ENCODE results near the gene ABCA10.
"Not testable (repeated sequence)": the region's sequence is repeated elsewhere in the genome, so short reads cannot be mapped to it uniquely, and the experiment has no call there.

The ABCA10 gene

DNA sequence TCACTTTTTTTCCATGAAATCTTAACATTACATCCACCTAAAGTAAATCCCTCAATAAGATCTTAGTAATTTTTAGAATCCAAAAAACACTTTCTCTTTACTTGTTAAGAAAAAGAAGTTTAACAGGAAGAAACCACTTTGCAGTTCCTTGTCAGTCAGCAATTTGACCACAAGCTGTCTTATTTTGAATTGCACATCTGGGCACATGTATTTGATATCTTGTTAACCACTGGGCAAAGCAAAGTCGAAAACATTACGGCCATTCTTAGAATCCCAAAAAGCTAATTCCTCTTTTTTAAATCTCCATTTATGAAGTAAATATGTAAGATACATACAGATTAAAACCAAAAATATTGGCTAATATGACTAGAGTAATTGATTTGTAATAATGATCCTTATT, 1.1 kb downstream of the ABCA10 start:
- no peak for DNase-seq (ENCODE audit: low read depth in 1 of 2, low spot score in 1 of 2)

DNA sequence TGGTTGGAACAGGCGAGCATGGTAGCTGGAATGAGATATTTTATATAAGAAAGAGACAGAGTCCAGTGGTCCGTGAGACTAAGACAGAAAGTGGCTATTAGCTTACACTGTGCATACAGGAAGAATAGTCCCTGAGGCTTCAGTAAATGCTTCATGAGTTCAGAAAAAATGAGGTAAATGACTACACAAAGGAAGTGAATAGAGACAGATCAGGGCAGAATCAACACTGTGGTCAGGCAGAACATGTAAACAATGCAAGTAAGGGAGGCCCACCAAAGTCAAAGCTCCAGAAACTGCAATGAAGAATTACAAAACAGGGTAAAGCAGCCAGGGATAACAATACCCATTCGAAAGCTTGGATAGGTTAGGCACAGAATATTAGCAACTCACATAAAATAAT, 4.8 kb downstream of the ABCA10 start:
- DNase-seq (ENCODE audit: low read depth in 1 of 2, low spot score in 1 of 2) = no peak

DNA sequence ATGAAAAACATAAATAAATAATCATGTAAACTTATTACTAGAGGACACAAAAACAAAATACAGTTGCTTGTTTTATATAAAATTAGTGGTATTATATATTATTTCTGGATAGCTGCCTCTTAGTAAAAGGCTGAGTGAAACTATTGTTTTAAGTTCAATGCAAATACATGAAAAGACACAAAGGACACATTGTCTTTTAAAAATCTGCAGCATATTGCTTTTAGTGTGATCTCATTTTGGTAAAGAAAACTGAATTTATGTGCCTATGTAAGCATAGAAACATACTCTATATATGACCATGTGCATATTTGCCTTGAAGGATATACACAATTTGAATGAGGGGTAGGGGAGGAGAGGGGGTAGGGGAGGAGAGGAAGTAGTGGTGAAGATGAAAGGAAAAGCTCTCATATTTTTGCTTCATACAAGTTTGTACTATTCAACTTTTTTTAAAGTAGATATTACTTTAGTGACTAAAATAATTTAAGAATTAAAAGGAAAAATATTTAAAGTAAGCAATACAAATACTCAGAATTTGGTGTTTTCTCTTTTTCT, 5.8 kb downstream of the ABCA10 start:
- no peak for DNase-seq (ENCODE audit: low read depth in 1 of 2, low spot score in 1 of 2)

DNA sequence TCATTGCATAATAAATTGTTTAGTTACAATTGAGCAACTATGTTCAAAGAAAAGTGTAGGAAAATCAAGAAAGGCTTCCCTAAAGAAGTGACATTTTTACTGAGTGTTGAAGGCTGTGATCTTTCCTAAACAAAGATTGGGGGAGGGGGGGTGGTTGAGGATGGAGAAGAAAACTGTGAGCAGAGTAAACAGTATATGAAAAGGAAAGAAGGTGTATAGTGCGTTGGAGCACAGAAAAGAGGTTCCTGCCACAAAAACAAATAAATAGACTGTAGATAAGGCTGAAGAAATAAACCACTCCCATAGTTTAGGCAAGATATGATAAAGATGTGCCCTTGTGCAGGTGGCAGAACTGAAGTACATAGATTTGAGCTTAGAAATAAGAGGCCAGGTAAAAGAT, 8.5 kb downstream of the ABCA10 start:
- DNase-seq (ENCODE audit: low read depth in 1 of 2, low spot score in 1 of 2) = no peak

DNA sequence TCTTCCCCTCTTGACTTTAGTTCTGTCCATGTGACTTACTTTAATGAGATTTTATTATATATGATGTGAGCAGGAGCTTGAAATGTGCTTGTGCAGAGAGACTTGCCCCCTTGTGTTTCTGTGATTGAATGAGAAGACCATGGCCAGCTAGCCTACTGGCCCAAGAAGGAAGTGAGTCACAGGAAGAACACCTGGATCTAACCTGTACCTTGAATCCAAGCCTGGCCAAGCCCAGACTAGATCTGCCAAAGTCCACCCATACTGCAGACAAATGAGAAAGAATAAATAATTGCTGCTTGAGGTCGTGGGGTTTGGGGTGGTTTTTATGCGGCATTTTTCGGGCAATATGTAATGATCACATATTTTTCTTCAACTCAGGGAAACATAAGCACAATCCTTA, 9.6 kb downstream of the ABCA10 start:
- DNase-seq (ENCODE audit: low read depth in 1 of 2, low spot score in 1 of 2) = no peak

DNA sequence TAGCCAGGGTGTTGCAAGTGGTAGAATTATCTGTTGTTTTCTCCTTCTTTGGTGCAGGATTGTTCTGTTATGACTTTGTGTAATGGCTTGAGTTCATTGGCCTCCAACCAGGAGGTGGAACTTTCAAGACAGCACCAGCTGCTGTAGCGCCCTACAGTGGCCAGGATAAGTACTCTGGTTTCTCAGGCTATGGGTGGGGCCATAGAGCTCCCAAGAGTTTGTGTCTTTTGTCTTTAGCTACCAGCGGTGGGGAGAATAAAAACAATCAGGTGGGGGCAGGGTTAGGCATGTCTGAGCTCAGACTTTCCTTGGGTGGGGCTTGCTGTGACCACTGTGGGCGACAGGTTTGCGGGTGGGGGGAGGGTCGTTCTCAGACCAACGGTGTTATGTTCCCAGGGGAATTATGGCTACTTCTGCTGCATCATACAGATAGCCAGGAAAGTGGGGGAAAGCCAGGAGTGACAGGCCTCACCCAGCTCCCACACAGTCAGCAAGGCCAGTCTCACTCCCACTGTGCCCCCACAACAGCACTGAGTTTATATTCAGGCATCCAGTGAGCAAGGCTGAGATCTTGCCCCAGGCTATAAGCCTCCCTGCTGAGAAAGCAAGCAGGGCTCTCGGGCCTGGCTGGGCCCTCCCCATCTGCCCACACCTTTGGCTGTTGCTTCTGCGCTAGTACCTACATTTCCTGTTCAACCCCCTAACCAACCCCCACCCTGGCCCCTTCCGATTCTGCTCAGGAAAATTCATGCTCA, 15.4 kb downstream of the ABCA10 start:
- DNase-seq (ENCODE audit: low read depth in 1 of 2, low spot score in 1 of 2) = no peak

DNA sequence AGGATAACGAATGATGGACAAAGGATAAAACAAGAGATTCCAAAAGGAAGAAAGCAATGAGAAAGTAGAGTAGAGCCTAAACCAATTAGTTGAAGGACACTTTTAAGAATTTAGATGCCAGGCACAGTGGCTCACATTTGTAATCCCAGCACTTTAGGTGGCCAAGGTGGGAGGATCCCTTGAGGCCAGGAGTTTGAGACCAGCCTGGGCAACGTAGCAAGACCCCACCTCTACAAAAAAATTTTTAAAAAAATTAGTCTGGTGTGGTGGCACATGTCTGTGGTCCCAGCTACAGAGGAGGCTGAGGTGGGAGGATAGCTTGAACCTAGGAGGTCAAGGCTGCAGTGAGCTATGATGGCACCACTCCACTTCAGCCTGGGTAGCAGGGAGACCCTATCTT, 20.0 kb downstream of the ABCA10 start:
- DNase-seq (ENCODE audit: low read depth in 1 of 2, low spot score in 1 of 2) = no peak

DNA sequence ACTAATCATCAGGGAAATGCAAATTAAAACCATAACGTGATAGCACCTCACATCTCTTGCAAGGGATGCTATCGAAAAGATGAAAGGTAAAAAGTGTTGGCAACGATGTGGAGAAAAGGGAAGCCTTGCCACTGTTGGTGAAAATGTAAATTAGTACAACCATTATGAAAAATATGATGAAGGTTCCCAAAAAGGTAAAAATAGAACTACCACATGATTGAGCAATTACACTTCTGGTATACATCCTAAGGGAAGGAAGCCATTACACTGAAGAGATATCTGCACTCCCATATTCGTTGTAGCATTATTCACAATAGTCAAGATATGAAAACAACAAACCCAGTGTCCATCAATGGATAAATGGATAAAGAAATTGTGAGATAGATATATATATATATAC, 21.5 kb downstream of the ABCA10 start:
- no peak for DNase-seq (ENCODE audit: low read depth in 1 of 2, low spot score in 1 of 2)

DNA sequence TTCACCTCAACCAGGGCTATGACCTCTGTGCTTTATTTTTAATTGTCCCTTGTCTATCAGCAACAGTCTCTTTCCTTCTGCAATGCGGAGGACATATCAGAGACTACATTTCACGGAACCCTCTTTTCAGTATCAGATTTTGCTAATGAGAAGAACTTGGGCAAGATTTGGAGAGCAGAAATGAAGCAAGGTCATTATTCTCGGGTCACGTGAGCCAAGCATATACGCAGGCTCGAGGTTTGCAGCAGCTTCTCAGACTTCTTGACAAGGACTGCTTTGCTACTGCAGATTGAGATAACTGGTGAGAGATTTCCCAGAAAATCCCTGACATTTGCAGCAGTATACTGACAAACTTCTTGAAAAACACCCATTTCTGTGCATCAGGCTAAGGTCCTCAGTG, 30.4 kb downstream of the ABCA10 start:
- DNase-seq (ENCODE audit: low read depth in 1 of 2, low spot score in 1 of 2) = no peak

DNA sequence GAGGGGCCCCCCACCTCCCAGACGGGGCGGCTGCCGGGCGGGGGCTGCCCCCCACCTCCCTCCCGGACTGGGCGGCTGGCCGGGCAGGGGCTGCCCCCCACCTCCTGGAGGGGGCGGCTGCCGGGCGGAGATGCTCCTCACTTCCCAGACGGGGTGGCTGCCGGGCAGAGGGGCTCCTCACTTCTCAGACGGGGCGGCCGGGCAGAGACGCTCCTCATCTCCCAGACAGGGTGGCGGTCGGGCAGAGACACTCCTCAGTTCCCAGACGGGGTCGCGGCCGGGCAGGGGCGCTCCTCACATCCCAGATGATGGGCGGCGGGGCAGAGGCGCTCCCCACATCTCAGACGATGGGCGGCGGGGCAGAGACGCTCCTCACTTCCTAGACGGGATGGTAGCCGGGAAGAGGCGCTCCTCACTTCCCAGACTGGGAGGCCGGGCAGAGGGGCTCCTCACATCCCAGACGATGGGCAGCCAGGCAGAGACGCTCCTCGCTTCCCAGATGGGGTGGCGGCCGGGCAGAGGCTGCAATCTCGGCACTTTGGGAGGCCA, 32.4 kb downstream of the ABCA10 start:
- DNase-seq (ENCODE audit: low read depth in 1 of 2, low spot score in 1 of 2) = not testable (repeated sequence)

DNA sequence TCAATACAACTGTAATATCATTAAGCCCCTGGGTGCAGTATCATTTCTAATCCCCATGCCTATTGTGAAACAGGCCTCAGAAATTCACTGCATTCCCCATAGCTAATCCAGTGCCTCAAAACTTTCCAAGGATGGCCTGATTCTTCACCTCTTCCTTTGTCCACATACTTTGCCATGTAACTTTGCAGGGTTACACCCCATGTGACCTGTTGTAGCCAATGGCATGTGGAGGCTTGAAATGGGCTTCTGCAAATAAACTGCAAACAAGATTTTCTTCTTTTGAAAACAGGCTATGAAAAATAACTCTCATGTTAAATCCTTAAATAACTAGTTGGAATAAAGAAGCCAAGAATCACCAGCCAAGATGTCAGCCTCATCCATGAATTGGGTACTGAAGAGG, 35.9 kb downstream of the ABCA10 start:
- DNase-seq (ENCODE audit: low read depth in 1 of 2, low spot score in 1 of 2) = no peak

DNA sequence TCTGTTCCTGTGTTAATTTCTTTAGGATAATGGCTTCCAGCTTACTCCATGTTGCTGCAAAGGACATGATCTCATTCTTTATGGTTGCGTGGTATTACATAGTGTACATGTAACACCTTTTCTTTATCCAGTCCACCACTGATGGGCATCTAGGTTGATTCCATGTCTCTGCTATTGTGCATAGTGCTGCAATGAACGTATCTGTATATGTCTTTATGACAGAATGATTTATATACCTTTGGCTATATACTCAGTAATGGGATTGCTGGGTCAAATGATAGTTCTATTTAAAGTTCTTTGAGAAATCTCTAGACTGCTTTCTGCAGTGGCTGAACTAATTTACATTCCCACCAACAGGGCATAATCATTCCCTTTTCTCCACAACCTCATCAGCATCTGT, 39.8 kb downstream of the ABCA10 start:
- DNase-seq (ENCODE audit: low read depth in 1 of 2, low spot score in 1 of 2) = no peak

DNA sequence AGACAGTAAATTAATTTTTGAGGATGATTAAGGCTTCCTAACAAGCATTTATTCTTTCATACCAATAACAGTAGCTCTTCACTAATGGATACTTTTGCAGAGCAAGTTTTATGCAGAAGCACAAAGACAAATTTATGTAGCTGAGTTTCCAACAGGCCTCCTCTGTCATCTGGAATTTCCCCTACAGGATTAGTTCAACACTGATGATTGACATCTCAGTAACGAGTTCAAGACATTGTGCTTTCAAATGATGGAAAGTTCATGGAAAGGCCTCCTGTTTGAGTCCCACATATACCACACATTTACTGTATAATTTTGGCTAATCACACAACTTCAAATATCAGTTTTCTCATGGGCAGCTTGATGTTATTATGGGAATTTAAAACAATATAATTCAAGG, 40.6 kb downstream of the ABCA10 start:
- no peak for DNase-seq (ENCODE audit: low read depth in 1 of 2, low spot score in 1 of 2)

DNA sequence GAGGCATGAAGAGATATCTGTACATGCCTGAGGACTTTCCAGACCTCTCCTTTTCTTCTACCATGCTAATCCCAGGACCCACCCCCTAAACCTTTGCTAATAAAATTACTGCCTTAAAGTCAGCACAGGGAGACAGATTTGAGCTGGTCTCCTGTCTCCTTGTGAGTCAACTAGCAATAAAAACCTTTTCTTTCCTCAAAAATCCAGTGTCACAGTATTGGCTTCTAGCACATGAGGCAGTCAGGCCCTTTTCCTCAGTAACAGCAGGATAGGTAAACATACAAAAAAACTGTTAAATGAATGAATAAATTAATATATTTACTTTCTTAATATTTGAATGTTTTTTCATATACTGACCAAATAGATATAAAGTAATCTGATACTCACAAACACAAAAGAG, 41.3 kb downstream of the ABCA10 start:
- no peak for DNase-seq (ENCODE audit: low read depth in 1 of 2, low spot score in 1 of 2)

DNA sequence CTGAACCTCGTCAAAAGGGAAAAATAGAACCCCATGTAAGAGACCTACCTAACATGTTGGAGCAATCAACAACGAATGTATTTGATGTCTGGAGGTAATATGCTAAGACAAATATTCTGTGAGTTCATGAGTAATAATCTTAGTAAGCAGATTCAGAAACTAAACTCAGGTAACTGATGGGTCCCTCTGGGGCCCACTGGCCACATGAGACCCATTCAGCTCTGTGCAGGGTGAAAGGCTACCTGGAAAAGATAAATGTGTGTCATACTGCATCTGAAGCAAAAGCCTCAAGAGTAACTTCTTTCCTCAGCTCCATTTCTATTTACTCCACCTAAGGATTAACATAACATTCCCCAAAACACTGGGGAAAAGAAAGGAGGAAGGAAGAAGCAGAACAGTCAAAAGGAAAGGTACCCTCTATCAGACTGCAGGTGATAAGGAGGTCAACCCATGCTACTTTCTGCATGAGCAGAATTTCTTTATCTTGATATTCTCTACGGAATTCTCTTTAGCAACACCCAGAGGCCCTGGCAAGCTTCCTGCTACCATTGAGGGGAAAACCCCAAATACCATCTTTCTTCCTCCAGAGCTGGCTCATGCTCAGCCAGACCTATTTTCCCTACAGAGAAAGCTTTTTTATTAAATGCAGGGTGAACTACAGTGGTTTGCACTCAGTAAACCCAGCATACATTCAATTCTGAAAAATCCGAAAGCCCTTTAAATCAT, 49.2 kb downstream of the ABCA10 start:
- DNase-seq (ENCODE audit: low read depth in 1 of 2, low spot score in 1 of 2) = no peak

DNA sequence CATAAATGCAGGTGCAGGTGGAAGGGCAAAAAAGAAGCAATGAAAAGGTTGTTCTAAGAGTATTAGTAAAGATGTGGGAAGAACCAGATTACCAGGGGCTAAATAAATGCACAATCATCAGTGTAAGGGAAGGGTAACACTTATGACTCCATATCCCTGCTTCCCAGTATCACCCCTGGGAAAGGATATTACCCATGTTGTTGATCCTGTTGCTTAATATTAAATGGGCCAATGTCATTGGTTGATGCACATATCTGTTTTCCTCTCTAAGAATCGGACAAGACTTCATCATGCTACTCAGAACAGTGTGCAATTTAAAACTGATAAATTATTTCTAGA, 52.2 kb downstream of the ABCA10 start:
- DNase-seq (ENCODE audit: low read depth in 1 of 2, low spot score in 1 of 2) = no peak

DNA sequence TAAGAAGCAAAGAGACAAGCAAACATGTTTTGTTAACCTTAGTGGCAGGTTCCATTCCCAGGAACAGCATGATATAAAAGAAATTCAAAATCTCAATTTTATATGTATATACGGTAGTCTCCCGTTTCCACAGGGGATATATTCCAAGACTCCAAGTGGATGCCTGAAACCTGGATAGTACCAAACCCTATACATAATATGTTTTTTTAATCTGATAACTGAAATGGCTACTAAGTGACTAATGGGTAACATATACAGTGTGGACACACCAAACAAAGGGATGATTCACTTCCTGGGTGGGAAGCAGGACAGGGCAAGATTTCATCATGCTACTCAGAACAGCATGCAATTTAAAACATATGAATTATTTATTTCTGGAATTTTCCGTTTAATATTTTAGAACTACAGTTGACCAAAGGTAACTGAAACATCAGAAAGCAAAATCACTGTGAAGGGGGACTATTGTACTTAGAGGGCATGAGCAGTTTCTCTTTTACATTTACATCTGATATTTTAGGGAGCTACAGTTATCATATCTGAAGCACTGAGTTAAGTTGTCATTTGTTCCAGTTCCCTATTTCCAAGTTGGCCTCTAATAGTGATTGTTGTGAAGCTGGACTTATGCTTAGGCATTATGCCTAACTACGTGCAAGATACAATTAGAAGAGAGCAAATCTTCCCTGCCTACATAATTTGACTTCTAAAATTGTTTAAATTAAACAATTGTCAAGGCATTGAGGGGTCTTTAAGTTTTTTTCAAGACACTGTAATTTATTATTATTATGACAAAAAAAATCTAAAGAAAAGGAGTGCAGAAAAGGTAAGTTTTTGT, 52.8 kb downstream of the ABCA10 start:
- no peak for DNase-seq (ENCODE audit: low read depth in 1 of 2, low spot score in 1 of 2)

DNA sequence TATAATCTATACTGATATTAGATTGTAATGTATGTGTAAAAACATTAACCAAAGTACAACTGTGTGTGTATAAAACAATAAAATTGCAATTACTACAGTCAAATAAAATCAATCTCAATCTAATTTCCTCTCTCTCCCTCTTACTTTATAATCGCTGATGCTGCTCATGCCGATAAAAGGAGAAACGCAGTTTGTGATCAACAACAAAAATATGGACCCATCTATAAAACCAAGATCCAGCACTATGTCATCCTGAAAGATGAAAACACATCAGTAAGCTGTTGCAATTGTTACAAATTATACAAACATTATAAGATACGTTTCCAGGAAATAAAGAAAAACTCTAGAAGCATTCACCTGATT, 53.4 kb downstream of the ABCA10 start:
- no peak for DNase-seq (ENCODE audit: low read depth in 1 of 2, low spot score in 1 of 2)

DNA sequence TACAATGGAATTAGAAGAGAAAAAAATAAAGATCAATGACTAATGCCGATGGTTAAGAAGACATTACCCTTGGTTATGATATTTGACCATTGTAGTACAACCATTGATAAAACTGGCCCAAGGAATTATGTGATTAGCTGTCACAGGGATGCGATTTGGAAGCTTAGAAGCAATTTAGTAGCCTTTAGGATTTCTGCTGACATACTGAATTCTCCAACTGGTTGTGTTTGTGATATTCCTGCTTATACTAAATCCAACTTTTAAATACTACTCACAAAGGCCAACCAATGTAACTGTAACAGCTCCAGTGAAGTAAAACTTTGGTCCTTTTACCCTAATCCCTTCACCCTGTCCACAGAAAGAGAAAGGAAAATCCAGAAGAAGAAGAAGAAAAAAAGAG, 55.5 kb downstream of the ABCA10 start:
- DNase-seq (ENCODE audit: low read depth in 1 of 2, low spot score in 1 of 2) = no peak

DNA sequence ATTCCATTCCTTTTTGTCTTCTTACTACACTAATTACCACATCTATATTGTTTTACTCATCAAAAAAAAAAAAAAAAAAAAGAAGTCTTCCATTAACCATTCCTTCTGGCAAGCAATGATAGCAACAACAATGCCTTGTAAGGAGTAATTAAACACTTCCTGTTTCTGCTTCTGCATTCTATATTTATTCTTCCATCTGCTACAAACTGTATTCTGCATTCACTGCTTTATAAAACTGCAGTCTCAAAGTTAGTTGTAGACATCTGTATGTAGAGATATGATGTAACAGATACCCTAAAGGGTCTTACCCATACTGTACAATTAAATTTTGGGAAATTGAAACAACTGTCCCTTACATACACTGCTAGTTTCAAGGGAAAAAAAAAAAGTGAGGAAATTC, 58.2 kb downstream of the ABCA10 start:
- DNase-seq (ENCODE audit: low read depth in 1 of 2, low spot score in 1 of 2) = no peak

DNA sequence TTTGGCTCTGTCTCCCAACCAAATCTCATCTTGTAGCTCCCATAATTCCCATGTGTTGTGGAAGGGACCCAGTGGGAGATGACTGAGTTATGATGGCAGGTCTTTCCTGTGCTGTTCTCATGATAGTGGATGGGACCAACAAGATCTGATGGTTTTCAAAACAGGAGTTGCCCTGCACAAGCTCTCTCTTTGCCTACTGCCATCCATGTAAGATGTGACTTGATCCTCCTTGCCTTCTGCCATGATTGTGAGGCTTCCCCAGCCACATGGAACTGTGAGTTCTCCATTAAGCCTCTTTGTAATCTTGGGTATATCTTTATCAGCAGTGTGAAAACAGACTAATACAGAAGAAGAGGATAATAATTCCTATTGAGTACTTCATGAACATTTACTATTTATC, 60.0 kb downstream of the ABCA10 start:
- DNase-seq (ENCODE audit: low read depth in 1 of 2, low spot score in 1 of 2) = not testable (repeated sequence)

DNA sequence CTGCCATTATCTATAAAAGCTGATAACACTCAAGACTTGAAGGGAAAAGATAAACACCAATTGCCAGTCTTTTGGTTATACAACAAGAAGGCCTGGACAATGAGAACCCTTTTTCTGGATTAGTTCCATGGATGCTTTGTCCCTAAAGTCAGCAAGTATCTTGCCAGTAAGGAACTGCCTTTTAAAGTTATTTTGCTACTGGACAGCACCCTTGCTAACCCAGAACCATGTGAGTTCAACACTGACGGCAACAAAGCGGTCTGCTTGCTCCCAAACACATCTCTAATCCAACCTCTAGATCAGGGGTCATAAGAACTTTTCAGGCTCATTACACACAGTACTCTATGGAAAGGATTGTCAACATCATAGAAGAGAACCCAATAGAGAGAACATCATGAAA, 61.7 kb downstream of the ABCA10 start:
- no peak for DNase-seq (ENCODE audit: low read depth in 1 of 2, low spot score in 1 of 2)
